Hindlimb muscle (tissue), 1 donor: ENCODE results near the gene TVP23C. TPM values are rescaled to one million over a fixed set of nuclear protein-coding genes. Genes with fewer than 3 reads are reported as not detected.

Source experiments
- DNase-seq: peaks from one replicate; pipeline ENCODE4 v3.0.0-alpha.2; 2013
- polyA plus RNA-seq: library from polyadenylated mRNA; unstranded; fragments of 120-200 nt; gene quantifications from one replicate; pipeline ENCODE4 v1.2.1, GENCODE V29; 2013; ENCODE audit not compliant: insufficient read length

TVP23C gene
- polyA plus RNA-seq, 1 donor: 11.0 TPM

- DNase-seq: peak; percentile 51
Measured at GRCh38 chr17:15462976-15463772, 100.1 kb downstream of the TVP23C start.

- DNase-seq: no peak
Measured at GRCh38 chr17:15457723-15458094, 105.6 kb downstream of the TVP23C start.

- DNase-seq: peak; percentile 84
Measured at GRCh38 chr17:15456972-15457722, 106.1 kb downstream of the TVP23C start.

GRCh38 chr17:15456496-15456895, 106.8 kb downstream of the TVP23C start:
- DNase-seq: no peak

- DNase-seq: no peak
Measured at GRCh38 chr17:15454346-15454745, 108.9 kb downstream of the TVP23C start.

GRCh38 chr17:15453782-15454181, 109.5 kb downstream of the TVP23C start:
- DNase-seq: no peak

- no peak for DNase-seq
Measured at GRCh38 chr17:15453246-15453645, 110.0 kb downstream of the TVP23C start.

- no peak for DNase-seq
Measured at GRCh38 chr17:15452746-15453145, 110.5 kb downstream of the TVP23C start.

Other genes starting within 250 kb of the TVP23C start
- gene TEKT3, start 221.9 kb downstream of the TVP23C start, polyA plus RNA-seq: 1.8 TPM
- gene CDRT4, start 95.9 kb downstream of the TVP23C start, polyA plus RNA-seq: 2.8 TPM
- 1.9 TPM for gene FBXW10B, start 56.2 kb upstream of the TVP23C start, polyA plus RNA-seq
- 45.5 TPM for gene TRIM16, start 120.8 kb upstream of the TVP23C start, polyA plus RNA-seq
- gene ZNF286A, start 136.3 kb upstream of the TVP23C start, polyA plus RNA-seq: 24.0 TPM
- not detected for gene TBC1D26, start 168.8 kb upstream of the TVP23C start, polyA plus RNA-seq